HepG2 (cell line): ENCODE data around the gene VAV2. TPM values are rescaled to one million over a fixed set of nuclear protein-coding genes. Genes with fewer than 3 reads are reported as not detected.
A peak's percentile ranks its signal among the peaks of the same experiment; 100 is the strongest.

ENCODE experiments used
- ASH2L ChIP-seq: fragments of 300-600, 200-600 bp; sonication (generic); IDR thresholded peaks from 2 replicates; pipeline ENCODE4 v1.7.0; 2017; ENCODE audit warnings: low read depth, mild to moderate bottlenecking, moderate library complexity, mixed read lengths, low read length; ENCODE audit not compliant: insufficient read length
- IKZF4 ChIP-seq: sonication (generic); formaldehyde crosslinking; IDR thresholded peaks from 2 replicates; pipeline ENCODE4 v1.5.1; 2020; ENCODE audit warnings: borderline replicate concordance, mild to moderate bottlenecking, low read depth, missing genetic modification reagents; ENCODE audit errors: not compliant biosample characterization
- MBD4 ChIP-seq: IDR thresholded peaks from 2 replicates; pipeline ENCODE4 v1.6.1; 2012; ENCODE audit warnings: low read length, inconsistent platforms, borderline replicate concordance
- NPAS2 ChIP-seq: sonication (generic); formaldehyde crosslinking; IDR thresholded peaks from 2 replicates; pipeline ENCODE4 v1.8.0; 2022; ENCODE audit warnings: mild to moderate bottlenecking, missing genetic modification reagents, borderline replicate concordance
- NR2F6 ChIP-seq, 2 experiments: IDR thresholded peaks; 2 replicates each; pipeline ENCODE4 v1.6.1; 2016; ENCODE audit warnings: antibody characterized with exemption in 1 of 2, mild to moderate bottlenecking in 1 of 2
- ONECUT2 ChIP-seq: sonication (generic); formaldehyde crosslinking; IDR thresholded peaks from 2 replicates; pipeline ENCODE4 v1.4.0; 2020; ENCODE audit warnings: missing genetic modification reagents
- RAD21 ChIP-seq: fragments of 450-650 bp; formaldehyde crosslinking; IDR thresholded peaks from 2 replicates; pipeline ENCODE4 v1.5.0; 2020; ENCODE audit warnings: mild to moderate bottlenecking
- TEAD2 ChIP-seq: sonication (generic); formaldehyde crosslinking; IDR thresholded peaks from 2 replicates; pipeline ENCODE4 v1.9.0; 2021; ENCODE audit warnings: missing genetic modification reagents
- TRIM24 ChIP-seq: sonication (generic); formaldehyde crosslinking; IDR thresholded peaks from 2 replicates; pipeline ENCODE4 v1.8.0; 2022; ENCODE audit warnings: mild to moderate bottlenecking, missing genetic modification reagents
- U2AF1 ChIP-seq: fragments of 200-400 bp; formaldehyde crosslinking; optimal IDR thresholded peaks from 2 replicates; pipeline ENCODE3; 2017; ENCODE audit warnings: mild to moderate bottlenecking, low read depth, low read length
- ZMYM4 ChIP-seq: sonication (generic); formaldehyde crosslinking; IDR thresholded peaks from 2 replicates; pipeline ENCODE4 v1.8.1; 2023; ENCODE audit warnings: mild to moderate bottlenecking, missing genetic modification reagents
- ZNF10 ChIP-seq: sonication (generic); formaldehyde crosslinking; IDR thresholded peaks from 2 replicates; pipeline ENCODE4 v1.4.0; 2020; ENCODE audit warnings: mild to moderate bottlenecking, low read depth, missing genetic modification reagents, borderline replicate concordance
- ZNF468 ChIP-seq: sonication (generic); formaldehyde crosslinking; IDR thresholded peaks from 2 replicates; pipeline ENCODE4 v1.8.0; 2022; ENCODE audit warnings: mild to moderate bottlenecking, moderate library complexity, missing genetic modification reagents
- ZNF629 ChIP-seq: sonication (generic); formaldehyde crosslinking; conservative IDR thresholded peaks from 2 replicates; pipeline ENCODE4 v1.5.0; 2020; ENCODE audit warnings: missing genetic modification reagents
- polyA plus RNA-seq, 8 experiments: library from polyadenylated mRNA; depleted of rRNA in 3 of 8; stranded (reverse) in 7 of 8; unstranded in 1 of 8; fragments of >200 nt; fragmentation: Illumina TruSeq in 4 of 8; extraction: Trizol in 4 of 8; gene quantifications; 2 replicates each; pipeline versions ENCODE4 v1.2.1 to v1.2.3, GENCODE V29; 2011 to 2016; ENCODE audit warnings: low read depth in 4 of 8, missing spikeins in 1 of 8, mixed read lengths in 1 of 8; ENCODE audit not compliant: insufficient read depth in 1 of 8
- total RNA-seq, 5 experiments: library from RNA; depleted of rRNA; stranded (reverse); fragments of >200 nt; fragmentation: Illumina TruSeq; extraction: Trizol; gene quantifications; 2 replicates each; pipeline ENCODE4 v1.2.3, GENCODE V29; 2016; ENCODE audit warnings: low read depth in 1 of 5
- TF ChIP-seq, protein P1 (sequence below): sonication (generic); formaldehyde crosslinking; IDR thresholded peaks from 2 replicates; pipeline ENCODE4 v1.4.0; 2020; ENCODE audit warnings: mild to moderate bottlenecking, missing genetic modification reagents, borderline replicate concordance
- TF ChIP-seq, protein P2 (sequence below): sonication (generic); formaldehyde crosslinking; IDR thresholded peaks from 2 replicates; pipeline ENCODE4 v1.4.0; 2020; ENCODE audit warnings: mild to moderate bottlenecking, low read depth, missing genetic modification reagents
- TF ChIP-seq, protein P3 (sequence below): sonication (generic); formaldehyde crosslinking; IDR thresholded peaks from 2 replicates; pipeline ENCODE4 v1.4.0; 2020; ENCODE audit warnings: missing genetic modification reagents
- TF ChIP-seq, protein P4 (sequence below): sonication (generic); formaldehyde crosslinking; IDR thresholded peaks from 2 replicates; pipeline ENCODE4 v1.4.0; 2020; ENCODE audit warnings: missing genetic modification reagents, borderline replicate concordance
- TF ChIP-seq, protein P5 (sequence below): sonication (generic); formaldehyde crosslinking; IDR thresholded peaks from 2 replicates; pipeline ENCODE4 v1.4.0; 2020; ENCODE audit warnings: missing genetic modification reagents; ENCODE audit errors: not compliant biosample characterization

The VAV2 gene
- total and polyA plus RNA-seq, 2 of the 13 experiments (the other 11 are each of a cell fraction or from before 2014, with no cell fraction given): 22.5 to 22.9 TPM

DNA sequence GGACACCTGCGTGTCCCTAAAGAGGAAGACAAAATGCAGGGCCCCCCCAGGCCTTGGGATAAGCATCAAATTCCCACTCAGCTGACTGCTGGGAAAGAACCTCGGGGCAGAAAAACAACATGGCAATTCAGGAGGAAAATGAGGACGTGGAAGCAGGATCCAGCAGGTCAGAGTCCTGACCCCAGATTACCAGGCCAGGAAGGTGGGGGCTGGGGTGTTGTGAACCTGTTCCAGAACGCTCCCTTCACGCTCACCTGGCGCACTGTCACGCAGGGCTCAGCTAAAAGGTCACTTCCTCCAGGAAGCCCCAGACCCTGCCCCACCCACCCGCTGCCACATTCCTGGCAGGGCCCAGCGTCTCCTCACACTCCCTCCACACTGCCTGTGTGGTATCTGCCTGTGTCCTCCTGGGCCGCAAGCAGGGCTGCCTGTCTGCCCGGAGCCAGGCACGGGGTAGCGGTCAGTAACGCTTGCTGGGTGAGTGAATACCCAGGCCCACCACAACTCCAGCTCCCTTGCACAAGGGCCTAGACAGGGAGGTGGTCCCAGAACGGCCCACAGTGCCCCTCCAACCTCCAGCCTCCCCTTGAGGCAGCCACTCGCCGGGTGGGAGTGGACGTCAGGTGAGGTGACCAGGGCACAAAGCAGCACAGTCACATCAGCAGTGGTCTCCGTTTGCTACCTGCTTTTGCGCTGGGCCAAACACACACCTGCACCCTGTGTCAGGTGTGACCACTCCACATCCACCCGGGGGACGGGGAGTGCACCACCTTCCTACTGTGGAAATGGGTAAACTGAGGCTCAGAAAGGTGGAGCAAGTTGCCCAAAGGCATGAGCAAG, 18.1 kb downstream of the VAV2 start (continued):
- no peak for TF ChIP-seq TEAD2
- TF ChIP-seq ASH2L: no peak
- peak; percentile 77 for TF ChIP-seq NR2F6 (IDR thresholded peaks at IDR 0.05)
- TF ChIP-seq NR2F6 (CRISPR knock-in tag; IDR thresholded peaks at IDR 0.05): peak; percentile 93
- TF ChIP-seq, protein P1, sequence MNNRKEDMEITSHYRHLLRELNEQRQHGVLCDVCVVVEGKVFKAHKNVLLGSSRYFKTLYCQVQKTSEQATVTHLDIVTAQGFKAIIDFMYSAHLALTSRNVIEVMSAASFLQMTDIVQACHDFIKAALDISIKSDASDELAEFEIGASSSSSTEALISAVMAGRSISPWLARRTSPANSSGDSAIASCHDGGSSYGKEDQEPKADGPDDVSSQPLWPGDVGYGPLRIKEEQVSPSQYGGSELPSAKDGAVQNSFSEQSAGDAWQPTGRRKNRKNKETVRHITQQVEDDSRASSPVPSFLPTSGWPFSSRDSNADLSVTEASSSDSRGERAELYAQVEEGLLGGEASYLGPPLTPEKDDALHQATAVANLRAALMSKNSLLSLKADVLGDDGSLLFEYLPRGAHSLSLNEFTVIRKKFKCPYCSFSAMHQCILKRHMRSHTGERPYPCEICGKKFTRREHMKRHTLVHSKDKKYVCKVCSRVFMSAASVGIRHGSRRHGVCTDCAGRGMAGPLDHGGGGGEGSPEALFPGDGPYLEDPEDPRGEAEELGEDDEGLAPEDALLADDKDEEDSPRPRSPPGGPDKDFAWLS: no peak
- TF ChIP-seq ONECUT2 (CRISPR knock-in tag): no peak
- no peak for TF ChIP-seq ZNF10 (CRISPR knock-in tag)
- no peak for TF ChIP-seq TRIM24 (CRISPR knock-in tag)
- no peak for TF ChIP-seq MBD4
- TF ChIP-seq, protein P2, sequence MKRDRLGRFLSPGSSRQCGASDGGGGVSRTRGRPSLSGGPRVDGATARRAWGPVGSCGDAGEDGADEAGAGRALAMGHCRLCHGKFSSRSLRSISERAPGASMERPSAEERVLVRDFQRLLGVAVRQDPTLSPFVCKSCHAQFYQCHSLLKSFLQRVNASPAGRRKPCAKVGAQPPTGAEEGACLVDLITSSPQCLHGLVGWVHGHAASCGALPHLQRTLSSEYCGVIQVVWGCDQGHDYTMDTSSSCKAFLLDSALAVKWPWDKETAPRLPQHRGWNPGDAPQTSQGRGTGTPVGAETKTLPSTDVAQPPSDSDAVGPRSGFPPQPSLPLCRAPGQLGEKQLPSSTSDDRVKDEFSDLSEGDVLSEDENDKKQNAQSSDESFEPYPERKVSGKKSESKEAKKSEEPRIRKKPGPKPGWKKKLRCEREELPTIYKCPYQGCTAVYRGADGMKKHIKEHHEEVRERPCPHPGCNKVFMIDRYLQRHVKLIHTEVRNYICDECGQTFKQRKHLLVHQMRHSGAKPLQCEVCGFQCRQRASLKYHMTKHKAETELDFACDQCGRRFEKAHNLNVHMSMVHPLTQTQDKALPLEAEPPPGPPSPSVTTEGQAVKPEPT (CRISPR knock-in tag): no peak
- no peak for TF ChIP-seq ZNF629
- TF ChIP-seq U2AF1: no peak
- 0 out of 2 replicates have a peak, but pooled peaks have one; percentile 38 for TF ChIP-seq ZMYM4 (CRISPR knock-in tag)
- TF ChIP-seq IKZF4: no peak
- TF ChIP-seq, protein P3, sequence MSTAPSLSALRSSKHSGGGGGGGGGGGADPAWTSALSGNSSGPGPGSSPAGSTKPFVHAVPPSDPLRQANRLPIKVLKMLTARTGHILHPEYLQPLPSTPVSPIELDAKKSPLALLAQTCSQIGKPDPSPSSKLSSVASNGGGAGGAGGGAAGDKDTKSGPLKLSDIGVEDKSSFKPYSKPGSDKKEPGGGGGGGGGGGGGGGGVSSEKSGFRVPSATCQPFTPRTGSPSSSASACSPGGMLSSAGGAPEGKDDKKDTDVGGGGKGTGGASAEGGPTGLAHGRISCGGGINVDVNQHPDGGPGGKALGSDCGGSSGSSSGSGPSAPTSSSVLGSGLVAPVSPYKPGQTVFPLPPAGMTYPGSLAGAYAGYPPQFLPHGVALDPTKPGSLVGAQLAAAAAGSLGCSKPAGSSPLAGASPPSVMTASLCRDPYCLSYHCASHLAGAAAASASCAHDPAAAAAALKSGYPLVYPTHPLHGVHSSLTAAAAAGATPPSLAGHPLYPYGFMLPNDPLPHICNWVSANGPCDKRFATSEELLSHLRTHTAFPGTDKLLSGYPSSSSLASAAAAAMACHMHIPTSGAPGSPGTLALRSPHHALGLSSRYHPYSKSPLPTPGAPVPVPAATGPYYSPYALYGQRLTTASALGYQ (CRISPR knock-in tag): no peak
- TF ChIP-seq RAD21: no peak
- TF ChIP-seq, protein P4, sequence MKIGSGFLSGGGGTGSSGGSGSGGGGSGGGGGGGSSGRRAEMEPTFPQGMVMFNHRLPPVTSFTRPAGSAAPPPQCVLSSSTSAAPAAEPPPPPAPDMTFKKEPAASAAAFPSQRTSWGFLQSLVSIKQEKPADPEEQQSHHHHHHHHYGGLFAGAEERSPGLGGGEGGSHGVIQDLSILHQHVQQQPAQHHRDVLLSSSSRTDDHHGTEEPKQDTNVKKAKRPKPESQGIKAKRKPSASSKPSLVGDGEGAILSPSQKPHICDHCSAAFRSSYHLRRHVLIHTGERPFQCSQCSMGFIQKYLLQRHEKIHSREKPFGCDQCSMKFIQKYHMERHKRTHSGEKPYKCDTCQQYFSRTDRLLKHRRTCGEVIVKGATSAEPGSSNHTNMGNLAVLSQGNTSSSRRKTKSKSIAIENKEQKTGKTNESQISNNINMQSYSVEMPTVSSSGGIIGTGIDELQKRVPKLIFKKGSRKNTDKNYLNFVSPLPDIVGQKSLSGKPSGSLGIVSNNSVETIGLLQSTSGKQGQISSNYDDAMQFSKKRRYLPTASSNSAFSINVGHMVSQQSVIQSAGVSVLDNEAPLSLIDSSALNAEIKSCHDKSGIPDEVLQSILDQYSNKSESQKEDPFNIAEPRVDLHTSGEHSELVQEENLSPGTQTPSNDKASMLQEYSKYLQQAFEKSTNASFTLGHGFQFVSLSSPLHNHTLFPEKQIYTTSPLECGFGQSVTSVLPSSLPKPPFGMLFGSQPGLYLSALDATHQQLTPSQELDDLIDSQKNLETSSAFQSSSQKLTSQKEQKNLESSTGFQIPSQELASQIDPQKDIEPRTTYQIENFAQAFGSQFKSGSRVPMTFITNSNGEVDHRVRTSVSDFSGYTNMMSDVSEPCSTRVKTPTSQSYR (CRISPR knock-in tag): peak; percentile 62; the same call in 1 of the 2 replicates
- TF ChIP-seq NPAS2 (CRISPR knock-in tag): no peak
- TF ChIP-seq, protein P5, sequence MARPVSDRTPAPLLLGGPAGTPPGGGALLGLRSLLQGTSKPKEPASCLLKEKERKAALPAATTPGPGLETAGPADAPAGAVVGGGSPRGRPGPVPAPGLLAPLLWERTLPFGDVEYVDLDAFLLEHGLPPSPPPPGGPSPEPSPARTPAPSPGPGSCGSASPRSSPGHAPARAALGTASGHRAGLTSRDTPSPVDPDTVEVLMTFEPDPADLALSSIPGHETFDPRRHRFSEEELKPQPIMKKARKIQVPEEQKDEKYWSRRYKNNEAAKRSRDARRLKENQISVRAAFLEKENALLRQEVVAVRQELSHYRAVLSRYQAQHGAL: no peak
- TF ChIP-seq ZNF468: no peak
